ENCODE data around the gene NFATC4. TPM values are rescaled to one million over a fixed set of nuclear protein-coding genes. Genes with fewer than 3 reads are reported as not detected.
A peak's percentile ranks its signal among the peaks of the same experiment; 100 is the strongest.

NFATC4 gene
- total RNA-seq, 1 experiment from 2014 or later: 7.6 TPM

DNA sequence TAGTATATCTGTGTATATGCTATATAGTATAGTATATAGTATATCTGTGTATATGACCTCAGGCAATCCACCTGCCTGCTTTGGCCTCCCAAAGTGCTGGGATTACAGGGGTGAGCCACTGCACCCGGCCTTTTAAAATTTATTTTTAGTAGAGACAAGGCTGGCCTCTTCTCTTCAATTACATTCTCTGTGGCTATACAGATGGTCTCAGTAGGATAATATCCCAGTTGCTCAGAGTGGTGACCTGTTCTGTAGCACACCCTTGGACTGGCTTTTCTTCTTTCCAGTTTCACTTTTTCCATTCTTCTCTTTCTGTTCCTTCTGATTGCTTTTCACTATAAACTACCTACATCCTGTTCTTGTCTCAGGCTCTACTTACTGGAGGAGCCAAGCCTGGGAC, 3.1 kb upstream of the NFATC4 start:
- Histone ChIP-seq H3K9ac (ENCODE audit: low read length) (no peak overlapping the region), H3K79me2 (ENCODE audit: insufficient read depth, low read length) (no peaks in the 10 kb centered on the region), H3K9me3 (ENCODE audit: control insufficient read depth in 1 of 2, insufficient read depth in 1 of 2, low read depth in 1 of 2, low read length in 2 of 2) (no peaks in the 10 kb centered on the region), H3K4me1 (ENCODE audit: control insufficient read depth in 1 of 2, insufficient read depth in 2 of 2, low read length in 2 of 2) (peaks cover 15 to 33% of the 10 kb centered on the region in 2 experiments), H4K20me1 (ENCODE audit: insufficient read depth) (no peaks in the 10 kb centered on the region), H3K27me3 (ENCODE audit: insufficient read depth, low read length) (no peaks in the 10 kb centered on the region), H3K4me3 (replicated peaks in 1 of 2; ENCODE audit: low read depth in 1 of 2, low read length in 2 of 2) (peak overlapping the region in 1 of 2 experiments; percentile 64; a peak in 2 of 4 replicates), H2AFZ (ENCODE audit: low read depth, low read length, poor library complexity, severe bottlenecking) (peak overlapping the region; percentile 78), H3K4me2 (ENCODE audit: low read length) (peak overlapping the region; percentile 97), H3K9me2 (ENCODE audit: insufficient read depth) (no peaks in the 10 kb centered on the region), H3K36me3 (ENCODE audit: control insufficient read depth in 1 of 2, insufficient read depth in 2 of 2, low read length in 2 of 2) (no peaks in the 10 kb centered on the region), H3K27ac (ENCODE audit: low read depth, low read length) (peak overlapping the region; percentile 89; the same call in 1 of the 2 replicates)
- POLR2A ChIA-PET: interaction anchor here (1.1 to 2.2 kb wide), 2 partner anchors 66 to 72 kb away, joined by 3 to 33 read pairs; partner anchors contain the start of genes CBLN3 and KHNYN
- ATAC-seq (no peak), DNase-seq (ENCODE audit: low read depth, low spot score) (no peak)
- RAD21 ChIA-PET (ENCODE audit: low non-redundant PET in 1 of 2, low total read pairs in 2 of 2, uncharacterized antibody in 2 of 2, unreplicated experiment in 2 of 2): interaction anchor here in 1 of 2 experiments (2.2 kb wide), 1 partner anchor 67 kb away, joined by 18 read pairs; no protein-coding TSS in a partner anchor
- TF ChIP-seq RAD21 (IDR thresholded peaks at IDR 0.05; ENCODE audit: low read depth) (no peak), ZFX (IDR thresholded peaks at IDR 0.05) (no peak), ZNF274 (IDR thresholded peaks at IDR 0.05; ENCODE audit: low read depth, low read length) (no peak), EGR1 (IDR thresholded peaks at IDR 0.05; ENCODE audit: low read depth) (no peak), SP1 (IDR thresholded peaks at IDR 0.05; ENCODE audit: low read depth) (no peak), EZH2 (IDR thresholded peaks at IDR 0.05) (no peak), YY1 (IDR thresholded peaks at IDR 0.05; ENCODE audit: extremely low read depth, insufficient replicate concordance, low read depth, low read length) (no peak), EZH2phosphoT487 (IDR thresholded peaks at IDR 0.05; ENCODE audit: borderline replicate concordance) (no peak), CEBPB (IDR thresholded peaks at IDR 0.05; ENCODE audit: low read depth) (no peak), ELF1 (IDR thresholded peaks at IDR 0.05; ENCODE audit: borderline replicate concordance, low read depth) (no peak), CBX3 (IDR thresholded peaks at IDR 0.05; ENCODE audit: low read depth) (no peak), POLR2AphosphoS5 (IDR thresholded peaks at IDR 0.05; ENCODE audit: low read depth, low read length) (no peak), TCF7L2 (IDR thresholded peaks at IDR 0.05; ENCODE audit: borderline replicate concordance, extremely low read depth, insufficient read depth, insufficient read length) (no peak), POLR2A (IDR thresholded peaks at IDR 0.05; ENCODE audit: borderline replicate concordance, extremely low read depth, insufficient read depth, insufficient read length) (no peak), SRF (IDR thresholded peaks at IDR 0.05; ENCODE audit: low read depth) (no peak), FOSL1 (IDR thresholded peaks at IDR 0.05; ENCODE audit: low read depth) (no peak), JUND (IDR thresholded peaks at IDR 0.05) (no peak)
- TF ChIP-seq, protein P1, sequence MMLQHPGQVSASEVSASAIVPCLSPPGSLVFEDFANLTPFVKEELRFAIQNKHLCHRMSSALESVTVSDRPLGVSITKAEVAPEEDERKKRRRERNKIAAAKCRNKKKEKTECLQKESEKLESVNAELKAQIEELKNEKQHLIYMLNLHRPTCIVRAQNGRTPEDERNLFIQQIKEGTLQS (IDR thresholded peaks at IDR 0.05): no peak
- TF ChIP-seq, protein P2, sequence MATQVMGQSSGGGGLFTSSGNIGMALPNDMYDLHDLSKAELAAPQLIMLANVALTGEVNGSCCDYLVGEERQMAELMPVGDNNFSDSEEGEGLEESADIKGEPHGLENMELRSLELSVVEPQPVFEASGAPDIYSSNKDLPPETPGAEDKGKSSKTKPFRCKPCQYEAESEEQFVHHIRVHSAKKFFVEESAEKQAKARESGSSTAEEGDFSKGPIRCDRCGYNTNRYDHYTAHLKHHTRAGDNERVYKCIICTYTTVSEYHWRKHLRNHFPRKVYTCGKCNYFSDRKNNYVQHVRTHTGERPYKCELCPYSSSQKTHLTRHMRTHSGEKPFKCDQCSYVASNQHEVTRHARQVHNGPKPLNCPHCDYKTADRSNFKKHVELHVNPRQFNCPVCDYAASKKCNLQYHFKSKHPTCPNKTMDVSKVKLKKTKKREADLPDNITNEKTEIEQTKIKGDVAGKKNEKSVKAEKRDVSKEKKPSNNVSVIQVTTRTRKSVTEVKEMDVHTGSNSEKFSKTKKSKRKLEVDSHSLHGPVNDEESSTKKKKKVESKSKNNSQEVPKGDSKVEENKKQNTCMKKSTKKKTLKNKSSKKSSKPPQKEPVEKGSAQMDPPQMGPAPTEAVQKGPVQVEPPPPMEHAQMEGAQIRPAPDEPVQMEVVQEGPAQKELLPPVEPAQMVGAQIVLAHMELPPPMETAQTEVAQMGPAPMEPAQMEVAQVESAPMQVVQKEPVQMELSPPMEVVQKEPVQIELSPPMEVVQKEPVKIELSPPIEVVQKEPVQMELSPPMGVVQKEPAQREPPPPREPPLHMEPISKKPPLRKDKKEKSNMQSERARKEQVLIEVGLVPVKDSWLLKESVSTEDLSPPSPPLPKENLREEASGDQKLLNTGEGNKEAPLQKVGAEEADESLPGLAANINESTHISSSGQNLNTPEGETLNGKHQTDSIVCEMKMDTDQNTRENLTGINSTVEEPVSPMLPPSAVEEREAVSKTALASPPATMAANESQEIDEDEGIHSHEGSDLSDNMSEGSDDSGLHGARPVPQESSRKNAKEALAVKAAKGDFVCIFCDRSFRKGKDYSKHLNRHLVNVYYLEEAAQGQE (IDR thresholded peaks at IDR 0.05; ENCODE audit: low read depth): no peak
- intact Hi-C loops (cut with micrococcal nuclease): loop anchor here (1.0 kb wide), 3 partner anchors 47 to 71 kb away; no protein-coding TSS in a partner anchor
- CTCF ChIA-PET: interaction anchor here (1.0 to 2.3 kb wide), 5 partner anchors 32 to 77 kb away, joined by 5 to 84 read pairs (median 11); partner anchors contain the start of genes CIDEB and SDR39U1
- no TSS peak for BruUV-seq (replicated peaks)
